GM19452 (cell line): Measurements from ENCODE around the gene IKZF3.
"Not testable (repeated sequence)": the region's sequence is repeated elsewhere in the genome, so short reads cannot be mapped to it uniquely, and the experiment has no call there.

Experiments used
- ATAC-seq: cut with Tn5 transposase; IDR thresholded peaks from one replicate; pipeline ENCODE4 v1.9.1; 2021; ENCODE audit not compliant: unreplicated experiment

The IKZF3 gene

GRCh38 chr17:39782481-39782880, 81.6 kb downstream of the IKZF3 start:
- no peak for ATAC-seq

DNA sequence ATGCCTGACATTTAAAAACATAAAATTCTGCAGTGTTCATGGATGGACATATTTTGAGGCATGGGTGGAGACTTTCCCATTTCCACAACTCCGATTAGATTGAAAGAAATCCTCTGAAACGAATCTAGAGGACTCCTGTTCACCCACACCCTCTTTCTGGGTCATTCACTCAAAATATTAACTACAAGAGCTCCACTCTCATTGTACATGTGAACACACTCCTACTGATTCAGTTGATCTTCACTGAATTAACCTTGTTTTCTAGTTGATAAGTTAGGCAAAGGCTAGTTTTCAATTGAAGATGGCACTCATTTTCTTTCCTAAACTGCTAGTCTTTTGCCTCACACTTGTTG, 82.3 kb downstream of the IKZF3 start:
- no peak for ATAC-seq

DNA sequence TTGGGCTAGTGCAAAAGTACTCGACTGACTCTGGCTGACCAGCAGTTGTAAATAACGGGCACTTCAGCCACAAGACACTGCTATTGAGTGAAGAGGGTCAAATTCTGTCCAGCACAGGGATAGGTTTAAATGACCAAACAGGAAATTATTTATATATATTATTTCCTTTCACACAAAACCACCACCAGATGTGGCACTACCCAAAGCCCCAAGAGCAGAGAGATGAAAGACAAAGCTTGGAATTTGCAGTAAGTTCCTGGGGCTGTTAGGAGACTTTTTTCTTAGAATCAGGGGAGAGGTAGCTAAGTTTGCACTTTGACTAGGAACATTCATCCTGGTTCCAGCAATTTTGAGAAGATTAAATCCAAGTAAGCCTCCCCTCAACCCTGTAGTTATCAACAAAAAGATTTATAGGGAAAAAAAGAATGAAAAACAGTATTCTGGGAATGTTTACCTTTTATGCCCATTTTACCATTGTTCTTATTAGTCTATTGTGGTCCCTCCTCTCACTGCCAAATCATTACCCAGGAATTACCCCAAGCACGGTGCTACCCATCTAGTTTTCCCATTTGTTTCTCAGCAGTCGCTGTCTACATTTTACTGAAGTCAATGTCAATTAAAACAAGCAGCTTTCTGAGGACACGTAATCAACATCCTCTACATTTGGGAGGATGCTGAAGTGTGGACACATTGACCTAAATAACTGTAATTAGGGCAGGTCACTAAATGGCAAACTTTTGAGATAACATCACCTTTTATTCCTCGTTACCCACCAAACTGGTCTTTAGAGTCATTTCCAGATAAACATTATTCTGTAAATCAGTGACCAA, 82.9 kb downstream of the IKZF3 start:
- ATAC-seq, result no peak

GRCh38 chr17:39777534-39778365, 86.4 kb downstream of the IKZF3 start:
- ATAC-seq, result no peak

- ATAC-seq, result no peak
These were observed 87.9 kb downstream of the IKZF3 start for GRCh38 chr17:39776252-39776651.

DNA sequence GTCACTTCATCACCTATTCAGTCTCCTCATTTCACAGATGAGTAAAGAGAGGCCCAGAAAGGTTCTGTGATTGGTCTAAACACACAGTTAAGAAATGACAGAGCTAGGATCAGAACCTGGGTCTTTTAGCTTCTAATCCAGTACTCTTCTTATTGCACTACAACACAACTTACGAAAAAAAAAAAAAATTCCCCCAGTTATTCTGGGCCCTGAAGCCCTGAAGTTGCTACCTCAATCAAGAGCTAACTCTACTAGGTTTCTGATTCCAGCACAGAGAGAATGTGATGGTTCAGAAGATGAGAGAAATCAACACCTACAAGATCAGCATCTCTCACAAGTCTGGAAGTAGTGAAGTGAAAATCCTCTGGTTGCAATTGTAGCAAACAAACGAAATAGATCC, 89.1 kb downstream of the IKZF3 start:
- ATAC-seq, result no peak

- no peak for ATAC-seq
These were observed 90.1 kb downstream of the IKZF3 start for GRCh38 chr17:39774047-39774446.

GRCh38 chr17:39772987-39773934, 90.9 kb downstream of the IKZF3 start:
- no peak for ATAC-seq

GRCh38 chr17:39772415-39772814, 91.7 kb downstream of the IKZF3 start:
- ATAC-seq, result no peak

GRCh38 chr17:39769974-39770587, 94.0 kb downstream of the IKZF3 start:
- peak; percentile 54 for ATAC-seq

DNA sequence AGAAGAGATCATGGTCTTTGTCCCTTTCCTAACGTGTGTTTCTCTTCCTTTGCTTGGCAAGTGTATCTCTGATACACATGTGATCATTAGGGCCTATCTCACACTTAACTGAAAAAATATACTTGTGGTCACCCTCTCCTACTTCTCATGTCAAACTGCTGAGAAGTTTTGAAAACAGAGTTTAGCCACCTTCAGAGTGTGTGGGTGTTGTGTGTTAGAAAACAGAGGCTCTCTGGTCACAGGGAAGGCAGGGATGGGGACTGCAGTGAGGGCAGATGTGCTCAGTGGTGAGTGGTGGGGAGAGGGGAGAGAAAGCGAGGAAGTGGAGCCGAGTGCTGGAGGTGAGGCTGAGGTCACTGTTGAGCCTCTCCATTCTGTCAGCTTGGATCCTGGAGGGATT, 97.0 kb downstream of the IKZF3 start:
- ATAC-seq, result no peak

GRCh38 chr17:39765766-39766165, 98.3 kb downstream of the IKZF3 start:
- ATAC-seq, result no peak

DNA sequence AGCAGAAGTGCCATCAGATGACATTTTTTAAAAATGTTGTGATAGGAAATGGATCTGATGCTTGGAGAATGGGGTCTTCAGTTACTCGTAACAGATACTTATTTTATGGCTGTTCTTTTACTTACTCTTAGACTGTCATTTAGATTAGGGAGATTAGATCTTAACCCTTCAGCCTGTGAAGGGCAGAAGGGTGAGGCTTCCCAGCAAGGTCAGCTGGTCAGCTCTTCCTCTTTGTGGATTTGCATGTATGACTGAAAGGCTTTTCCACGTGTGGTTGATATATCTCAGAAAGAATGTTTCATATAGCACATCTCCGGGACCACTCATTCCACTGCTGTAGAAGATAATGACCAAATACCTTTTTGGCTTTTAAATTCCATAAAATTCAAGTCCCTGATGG, 98.9 kb downstream of the IKZF3 start:
- ATAC-seq, result no peak

GRCh38 chr17:39764171-39764570, 99.9 kb downstream of the IKZF3 start:
- not testable (repeated sequence) for ATAC-seq

- ATAC-seq, result no peak
These were observed 100.9 kb downstream of the IKZF3 start for GRCh38 chr17:39763051-39763820.

GRCh38 chr17:39761861-39762496, 102.1 kb downstream of the IKZF3 start:
- no peak for ATAC-seq

DNA sequence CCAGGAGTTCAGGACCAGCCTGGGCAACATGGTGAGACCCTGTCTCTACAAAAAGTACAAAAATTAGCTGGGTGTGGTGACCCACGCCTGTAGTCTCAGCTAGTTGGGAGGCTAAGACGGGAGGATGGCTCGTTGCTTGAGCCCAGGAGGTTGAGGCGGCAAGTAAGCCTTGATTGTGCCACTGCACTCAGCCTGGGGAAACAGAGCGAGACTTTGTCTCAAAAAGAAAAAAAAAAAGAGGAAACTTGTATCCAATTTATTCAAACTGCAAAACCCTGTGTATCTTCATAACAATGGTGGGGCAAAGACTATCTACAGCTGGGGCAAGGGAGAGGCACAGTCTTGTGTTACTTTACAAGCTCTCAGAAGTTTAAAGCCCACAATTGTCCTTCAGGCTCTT, 104.9 kb downstream of the IKZF3 start:
- no peak for ATAC-seq

DNA sequence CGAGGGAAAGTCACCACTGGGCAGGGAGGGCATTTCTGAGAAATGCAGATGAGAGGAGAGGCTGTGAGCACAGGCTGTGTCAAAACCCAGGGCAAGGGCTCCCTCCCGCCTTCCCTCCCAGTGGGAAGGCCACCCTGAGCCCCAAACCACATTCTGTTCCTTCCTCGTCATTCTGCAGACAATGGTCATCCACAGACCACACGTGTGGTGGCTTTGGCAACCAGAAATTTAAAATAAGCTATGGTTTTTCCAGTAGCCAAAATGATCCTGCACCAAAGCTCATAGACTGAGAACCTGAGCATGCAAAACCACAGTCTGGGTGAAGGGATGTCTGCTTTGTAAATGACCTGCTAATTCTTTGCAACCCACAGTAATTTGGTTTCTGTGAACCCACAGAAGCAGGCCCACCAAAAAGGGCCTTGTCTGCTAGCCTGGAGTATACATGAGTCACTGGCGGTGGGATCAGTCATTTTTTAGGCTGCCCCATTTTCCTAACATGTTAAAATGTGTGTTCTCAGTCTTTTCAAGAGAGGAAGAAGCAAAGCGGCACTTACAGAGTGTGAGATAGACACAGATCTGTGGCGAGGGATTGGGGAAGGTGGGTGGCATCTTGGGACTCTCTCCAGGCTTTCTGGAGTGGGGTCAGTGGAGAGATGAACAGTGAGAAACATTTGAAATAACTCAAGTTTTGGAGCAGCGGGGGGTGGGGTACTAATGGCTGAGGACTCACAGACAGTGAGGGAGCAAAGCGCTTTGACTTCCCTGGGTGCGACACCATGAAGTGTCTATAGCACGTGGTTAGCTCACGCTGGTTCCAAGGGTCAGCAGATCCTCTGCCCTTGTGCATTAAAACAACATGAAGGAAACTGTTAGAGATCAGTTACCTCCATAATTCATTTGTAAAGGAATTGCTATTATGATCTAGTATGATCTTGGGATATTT, 105.9 kb downstream of the IKZF3 start:
- ATAC-seq, result no peak
